ENCODE data around the gene CYP27C1. TPM values are rescaled to one million over a fixed set of nuclear protein-coding genes. Genes with fewer than 3 reads are reported as not detected.

Gene CYP27C1
- total RNA-seq, 2 donors from 2014 or later = 1.8 TPM; not detected in 1

DNA sequence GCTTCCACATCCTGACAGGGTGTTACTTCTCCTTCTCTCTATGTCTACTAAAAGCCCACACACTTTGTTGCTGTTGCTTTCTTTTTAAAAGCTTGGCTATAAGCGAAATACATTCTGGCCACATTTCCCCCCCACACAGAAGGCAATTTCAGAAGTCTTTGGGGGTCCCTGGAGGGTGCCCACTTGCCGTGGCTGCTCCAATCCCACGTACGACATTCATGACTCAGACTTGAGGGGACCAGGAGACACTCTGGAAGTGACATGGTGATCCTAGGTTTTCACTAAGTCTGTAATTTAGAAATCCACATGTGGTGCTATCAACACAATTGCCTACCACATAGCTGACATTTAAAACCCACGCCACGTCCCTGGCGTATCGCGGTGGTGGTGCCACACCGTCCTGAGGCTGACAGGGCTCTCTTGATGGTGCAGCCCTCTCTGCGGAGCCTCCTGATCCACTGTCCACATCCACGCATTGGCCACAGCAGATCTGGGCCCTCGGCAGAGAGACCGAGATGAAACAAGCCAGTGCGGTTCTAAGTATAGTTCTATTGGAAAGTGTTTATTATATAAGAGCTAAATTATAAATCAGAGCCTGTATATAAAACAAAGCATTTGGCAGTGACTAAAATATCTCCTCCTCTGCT, 42.4 kb downstream of the CYP27C1 start:
- no peaks in the 10 kb centered on the region for H3K36me3 ChIP-seq
- intact Hi-C loops (cut with DNase I) = loop anchor here (5.0 kb wide), 1 partner anchor 70 kb away; the partner anchor contains the start of gene BIN1
- H3K4me3 ChIP-seq = no peak overlapping the region
- no peaks in the 10 kb centered on the region for H3K4me1 ChIP-seq (replicated peaks)
- H3K27ac ChIP-seq = no peak overlapping the region
- no peak for TF ChIP-seq POLR2AphosphoS5 (IDR thresholded peaks at IDR 0.05)
- TF ChIP-seq POLR2A (IDR thresholded peaks at IDR 0.05) = no peak
- TF ChIP-seq, protein P1, sequence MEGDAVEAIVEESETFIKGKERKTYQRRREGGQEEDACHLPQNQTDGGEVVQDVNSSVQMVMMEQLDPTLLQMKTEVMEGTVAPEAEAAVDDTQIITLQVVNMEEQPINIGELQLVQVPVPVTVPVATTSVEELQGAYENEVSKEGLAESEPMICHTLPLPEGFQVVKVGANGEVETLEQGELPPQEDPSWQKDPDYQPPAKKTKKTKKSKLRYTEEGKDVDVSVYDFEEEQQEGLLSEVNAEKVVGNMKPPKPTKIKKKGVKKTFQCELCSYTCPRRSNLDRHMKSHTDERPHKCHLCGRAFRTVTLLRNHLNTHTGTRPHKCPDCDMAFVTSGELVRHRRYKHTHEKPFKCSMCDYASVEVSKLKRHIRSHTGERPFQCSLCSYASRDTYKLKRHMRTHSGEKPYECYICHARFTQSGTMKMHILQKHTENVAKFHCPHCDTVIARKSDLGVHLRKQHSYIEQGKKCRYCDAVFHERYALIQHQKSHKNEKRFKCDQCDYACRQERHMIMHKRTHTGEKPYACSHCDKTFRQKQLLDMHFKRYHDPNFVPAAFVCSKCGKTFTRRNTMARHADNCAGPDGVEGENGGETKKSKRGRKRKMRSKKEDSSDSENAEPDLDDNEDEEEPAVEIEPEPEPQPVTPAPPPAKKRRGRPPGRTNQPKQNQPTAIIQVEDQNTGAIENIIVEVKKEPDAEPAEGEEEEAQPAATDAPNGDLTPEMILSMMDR (IDR thresholded peaks at IDR 0.05) = no peak
- 94% methylated on average over 15 of the region's 15 CpGs for WGBS
- no peaks in the 10 kb centered on the region for H3K27me3 ChIP-seq (replicated peaks; ENCODE audit: insufficient read depth)
- DNase-seq (ENCODE audit: low spot score) = no peak
- H3K9me3 ChIP-seq = no peaks in the 10 kb centered on the region

DNA sequence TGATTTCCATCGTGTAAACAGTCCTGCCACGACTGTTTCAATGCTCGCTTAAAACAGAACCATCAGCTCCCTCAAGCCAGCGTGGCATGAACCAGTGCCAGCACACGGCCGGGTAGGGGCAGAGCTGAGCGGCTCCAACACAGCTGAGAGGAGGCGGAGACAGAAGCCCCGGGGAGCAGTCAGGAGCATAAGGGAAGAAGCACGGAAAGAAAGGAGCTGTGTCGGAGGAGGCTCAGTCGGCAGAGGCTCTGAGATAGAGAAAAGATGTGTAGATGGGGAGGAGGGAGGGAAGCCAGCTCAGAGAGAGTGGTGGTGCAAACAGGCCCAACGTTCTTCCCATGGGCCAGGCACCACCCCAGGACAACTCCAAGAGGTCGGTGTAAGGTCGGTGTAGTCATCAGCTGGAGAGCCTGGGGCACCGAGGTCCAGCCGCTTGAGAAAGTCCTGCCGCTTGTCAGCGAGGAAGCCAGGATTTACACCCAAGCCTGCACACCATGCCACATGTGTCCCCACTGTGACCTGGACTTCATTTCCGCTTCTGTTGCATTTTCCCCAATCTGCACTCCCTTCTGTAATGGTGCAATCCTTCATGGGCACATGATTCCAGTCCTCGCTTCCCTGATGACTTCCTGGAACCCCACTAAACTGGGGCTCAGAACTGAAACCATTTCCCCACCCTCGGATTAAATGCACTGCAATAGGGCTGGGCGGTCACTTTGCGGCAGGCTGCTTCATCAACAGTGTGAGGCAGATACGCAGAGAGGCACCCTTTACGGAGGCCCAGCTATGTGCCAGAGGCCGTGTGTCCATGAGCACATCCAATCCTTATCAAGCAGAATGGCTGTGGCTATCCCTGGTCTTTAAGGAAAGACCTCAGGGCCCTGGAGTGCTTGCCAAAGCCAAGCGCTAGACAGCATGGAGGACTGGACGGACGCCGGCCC, 43.5 kb downstream of the CYP27C1 start:
- H3K4me3 ChIP-seq = no peak overlapping the region
- no peaks in the 10 kb centered on the region for H3K36me3 ChIP-seq
- intact Hi-C loops (cut with DNase I) = loop anchor here (5.0 kb wide), 1 partner anchor 69 kb away; the partner anchor contains the start of gene BIN1
- no peaks in the 10 kb centered on the region for H3K9me3 ChIP-seq
- H3K4me1 ChIP-seq (replicated peaks) = no peaks in the 10 kb centered on the region
- 48% methylated on average over 29 of the region's 31 CpGs for WGBS
- peak; percentile 19 for DNase-seq (ENCODE audit: low spot score)
- H3K27ac ChIP-seq = peak overlapping the region; percentile 46 to 71
- no peak for TF ChIP-seq POLR2AphosphoS5 (IDR thresholded peaks at IDR 0.05)
- TF ChIP-seq, protein P1 (IDR thresholded peaks at IDR 0.05) = no peak
- H3K27me3 ChIP-seq (replicated peaks; ENCODE audit: insufficient read depth) = no peaks in the 10 kb centered on the region

DNA sequence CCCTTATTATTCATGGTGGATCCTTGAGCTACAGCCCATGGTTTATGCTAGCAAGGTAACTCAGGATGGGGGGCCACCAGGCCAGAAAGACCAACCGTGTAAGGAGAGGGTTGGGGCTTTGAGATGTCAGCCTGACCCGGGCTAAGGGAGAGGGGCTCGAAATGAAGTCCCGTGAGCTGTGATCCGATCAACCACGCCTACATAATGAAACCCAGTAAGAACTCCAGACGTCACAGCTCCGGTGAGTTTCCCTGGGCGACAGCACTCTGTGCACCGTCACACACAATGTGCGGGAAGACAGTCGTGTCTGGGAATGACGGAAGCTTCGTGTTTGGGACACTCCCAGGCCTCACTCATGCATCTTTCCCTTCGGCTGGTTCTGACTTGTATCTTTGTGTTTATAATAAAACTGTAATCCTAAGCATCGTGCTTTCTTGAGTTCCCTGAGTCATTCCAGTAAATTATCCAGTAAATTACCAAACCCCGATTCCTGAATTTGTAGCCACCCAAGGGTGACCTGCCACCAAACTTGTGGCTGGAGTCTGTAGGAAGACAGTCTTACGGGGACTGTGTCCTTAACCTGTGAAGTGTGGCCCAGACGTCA, 44.2 kb downstream of the CYP27C1 start:
- WGBS = 35% methylated on average over 19 of the region's 19 CpGs
- Histone ChIP-seq H3K27ac (peak overlapping the region; percentile 46 to 71), H3K4me3 (no peak overlapping the region), H3K27me3 (replicated peaks; ENCODE audit: insufficient read depth) (no peaks in the 10 kb centered on the region), H3K9me3 (no peaks in the 10 kb centered on the region), H3K4me1 (replicated peaks) (no peaks in the 10 kb centered on the region), H3K36me3 (no peaks in the 10 kb centered on the region)
- DNase-seq (ENCODE audit: low spot score) = peak; percentile 22
- intact Hi-C loops (cut with DNase I) = loop anchor here (5.0 kb wide), 1 partner anchor 69 kb away; the partner anchor contains the start of gene BIN1
- TF ChIP-seq, protein P1 (IDR thresholded peaks at IDR 0.05) = no peak
- TF ChIP-seq POLR2AphosphoS5 (IDR thresholded peaks at IDR 0.05) (no peak), POLR2A (IDR thresholded peaks at IDR 0.05) (no peak)

DNA sequence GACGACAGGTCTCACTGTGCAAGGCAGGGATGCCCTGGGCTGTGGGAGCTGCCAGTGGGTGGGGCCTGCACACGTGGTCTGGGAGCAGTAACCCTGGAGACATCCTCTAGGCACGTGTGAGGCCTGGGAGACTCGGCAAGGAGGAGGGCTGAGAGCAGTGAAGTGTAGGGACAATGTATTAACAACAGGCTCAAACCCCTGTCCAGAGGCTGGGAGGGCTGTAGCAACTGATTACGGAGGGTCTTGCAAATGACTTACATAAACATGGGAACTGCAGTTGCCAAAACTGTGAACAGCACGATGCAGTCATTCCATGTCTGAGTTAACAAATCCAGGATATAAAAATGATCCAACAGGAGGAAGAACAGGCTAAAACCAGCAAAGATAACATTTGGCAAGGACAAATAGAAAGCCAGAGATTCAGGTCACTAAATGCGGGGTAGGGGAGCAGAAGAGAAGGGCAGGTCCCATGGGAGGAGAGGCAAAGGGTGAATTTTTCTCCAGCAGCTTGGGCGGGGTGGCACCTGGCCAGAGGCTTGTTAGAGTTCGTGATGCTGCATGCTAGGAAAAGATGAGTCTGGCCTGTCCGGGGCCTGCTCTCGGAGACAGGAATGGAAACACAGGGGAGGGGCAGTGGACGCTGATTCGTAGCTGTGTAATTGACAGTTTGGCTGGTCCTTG, 44.9 kb downstream of the CYP27C1 start:
- no peak for DNase-seq (ENCODE audit: low spot score)
- H3K27ac ChIP-seq = peak overlapping the region; percentile 46 to 71
- intact Hi-C loops (cut with DNase I) = loop anchor here (5.0 kb wide), 1 partner anchor 68 kb away; the partner anchor contains the start of gene BIN1
- no peaks in the 10 kb centered on the region for H3K27me3 ChIP-seq (replicated peaks; ENCODE audit: insufficient read depth)
- 39% methylated on average over 13 of the region's 13 CpGs for WGBS
- H3K36me3 ChIP-seq = no peaks in the 10 kb centered on the region
- TF ChIP-seq, protein P1 (IDR thresholded peaks at IDR 0.05) = no peak
- TF ChIP-seq POLR2A (IDR thresholded peaks at IDR 0.05) (no peak), POLR2AphosphoS5 (IDR thresholded peaks at IDR 0.05) (no peak)
- H3K4me3 ChIP-seq = no peak overlapping the region
- H3K4me1 ChIP-seq (replicated peaks) = no peaks in the 10 kb centered on the region
- no peaks in the 10 kb centered on the region for H3K9me3 ChIP-seq
